ENCODE data around the gene SLC22A23.

SLC22A23 gene

GRCh38 chr6:3222506-3223038 is 234.3 kb downstream of the SLC22A23 start:
- peaks cover 16 to 18% of the 10 kb centered on the region in 2 experiments; a peak in 2 of 3 replicates for H3K36me3 ChIP-seq (ENCODE audit: control insufficient read depth in 2 of 2, insufficient read depth in 1 of 2, low read length in 2 of 2)
- no peak overlapping the region for H3K4me3 ChIP-seq (ENCODE audit: low read depth, low read length)
- no peak overlapping the region for H3K27ac ChIP-seq (ENCODE audit: extremely low read depth, low read depth, low read length)
- TF ChIP-seq FEZF1 (tag by site-specific recombination; IDR thresholded peaks at IDR 0.05) = no peak
- ChIA-PET CTCF (interaction anchor here (1.6 to 1.8 kb wide), 2 partner anchors 12 to 29 kb away, joined by 6 to 7 read pairs; no protein-coding TSS in a partner anchor), POLR2A (interaction anchor here (0.8 to 1.3 kb wide), 5 partner anchors 9 to 60 kb away, joined by 3 to 8 read pairs (median 4); no protein-coding TSS in a partner anchor)
- no peaks in the 10 kb centered on the region for H3K9me3 ChIP-seq (ENCODE audit: control insufficient read depth, insufficient read depth, low read depth, low read length)
- peaks cover 3% of the 10 kb centered on the region; the same call in 1 of the 2 replicates for H3K4me1 ChIP-seq (ENCODE audit: control insufficient read depth, insufficient read depth, low read length)

GRCh38 chr6:3221578-3221977 is 235.3 kb downstream of the SLC22A23 start:
- Histone ChIP-seq H3K27ac (ENCODE audit: extremely low read depth, low read depth, low read length) (no peak overlapping the region), H3K4me1 (ENCODE audit: control insufficient read depth, insufficient read depth, low read length) (peaks cover 3% of the 10 kb centered on the region; the same call in 1 of the 2 replicates), H3K9me3 (ENCODE audit: control insufficient read depth, insufficient read depth, low read depth, low read length) (no peaks in the 10 kb centered on the region), H3K4me3 (ENCODE audit: low read depth, low read length) (no peak overlapping the region), H3K36me3 (ENCODE audit: control insufficient read depth in 2 of 2, insufficient read depth in 1 of 2, low read length in 2 of 2) (peaks cover 16 to 18% of the 10 kb centered on the region in 2 experiments; a peak in 2 of 3 replicates)
- ChIA-PET POLR2A (no interaction called here), CTCF (interaction anchor here (0.6 kb wide), 1 partner anchor 190 kb away, joined by 4 read pairs; no protein-coding TSS in a partner anchor)
- TF ChIP-seq ZNF2 (tag by site-specific recombination; IDR thresholded peaks at IDR 0.05) (no peak), ZNF449 (tag by site-specific recombination; IDR thresholded peaks at IDR 0.05) (no peak), ZNF24 (tag by site-specific recombination; IDR thresholded peaks at IDR 0.05) (no peak), FEZF1 (tag by site-specific recombination; IDR thresholded peaks at IDR 0.05) (no peak), GLIS1 (tag by site-specific recombination; IDR thresholded peaks at IDR 0.05) (no peak), ZNF16 (tag by site-specific recombination; IDR thresholded peaks at IDR 0.05; ENCODE audit: low read depth) (no peak), ZNF548 (tag by site-specific recombination; IDR thresholded peaks at IDR 0.05) (no peak), ZNF580 (tag by site-specific recombination; IDR thresholded peaks at IDR 0.05) (no peak), ZNF18 (tag by site-specific recombination; IDR thresholded peaks at IDR 0.05) (no peak), OVOL3 (tag by site-specific recombination; IDR thresholded peaks at IDR 0.05) (no peak), ZNF776 (tag by site-specific recombination; IDR thresholded peaks at IDR 0.05; ENCODE audit: borderline replicate concordance) (no peak), ZNF169 (tag by site-specific recombination; IDR thresholded peaks at IDR 0.05) (no peak), ZBTB26 (tag by site-specific recombination; optimal IDR thresholded peaks at IDR 0.05) (no peak)

- ChIA-PET POLR2A (interaction anchor here (1.3 kb wide), 1 partner anchor 11 kb away, joined by 3 read pairs; no protein-coding TSS in a partner anchor), CTCF (interaction anchor here (0.6 kb wide), 1 partner anchor 44 kb away, joined by 3 read pairs; no protein-coding TSS in a partner anchor)
- Histone ChIP-seq H3K4me3 (ENCODE audit: low read depth, low read length) (no peak overlapping the region), H3K27ac (ENCODE audit: extremely low read depth, low read depth, low read length) (no peak overlapping the region), H3K4me1 (ENCODE audit: control insufficient read depth, insufficient read depth, low read length) (no peaks in the 10 kb centered on the region), H3K36me3 (ENCODE audit: control insufficient read depth in 2 of 2, insufficient read depth in 1 of 2, low read length in 2 of 2) (peaks cover 11 to 16% of the 10 kb centered on the region in 2 experiments; a peak in 2 of 3 replicates), H3K9me3 (ENCODE audit: control insufficient read depth, insufficient read depth, low read depth, low read length) (no peaks in the 10 kb centered on the region)
- no peak for TF ChIP-seq ZNF658 (tag by site-specific recombination; IDR thresholded peaks at IDR 0.05)
- TF ChIP-seq WT1 (tag by site-specific recombination; IDR thresholded peaks at IDR 0.05) = no peak
- TF ChIP-seq ZNF664 (tag by site-specific recombination; IDR thresholded peaks at IDR 0.05) = no peak
- TF ChIP-seq ZNF514 (tag by site-specific recombination; IDR thresholded peaks at IDR 0.05) = no peak
- TF ChIP-seq ZNF132 (tag by site-specific recombination; IDR thresholded peaks at IDR 0.05; ENCODE audit: borderline replicate concordance) = no peak
- no peak for TF ChIP-seq ZNF626 (tag by site-specific recombination; IDR thresholded peaks at IDR 0.05)
- TF ChIP-seq GFI1B (tag by site-specific recombination; IDR thresholded peaks at IDR 0.05) = no peak
- TF ChIP-seq ZNF175 (tag by site-specific recombination; IDR thresholded peaks at IDR 0.05) = no peak
- no peak for TF ChIP-seq ZNF561 (tag by site-specific recombination; IDR thresholded peaks at IDR 0.05; ENCODE audit: borderline replicate concordance)
- no peak for TF ChIP-seq SP2 (tag by site-specific recombination; IDR thresholded peaks at IDR 0.05)
- TF ChIP-seq PRDM1 (tag by site-specific recombination; IDR thresholded peaks at IDR 0.05) = no peak
- TF ChIP-seq ZNF707 (tag by site-specific recombination; IDR thresholded peaks at IDR 0.05) = no peak
- no peak for TF ChIP-seq ZNF792 (tag by site-specific recombination; IDR thresholded peaks at IDR 0.05)
- TF ChIP-seq ZNF670 (tag by site-specific recombination; IDR thresholded peaks at IDR 0.05; ENCODE audit: low read depth) = no peak
- TF ChIP-seq ZNF184 (tag by site-specific recombination; IDR thresholded peaks at IDR 0.05) = no peak
- no peak for TF ChIP-seq ZNF791 (tag by site-specific recombination; IDR thresholded peaks at IDR 0.05)
Observed at GRCh38 chr6:3220366-3220765, 236.5 kb downstream of the SLC22A23 start.
